Neuronal stem cell (in vitro differentiated cells): ENCODE measurements around the gene ARHGAP22.

Experiments used
- DNase-seq: peaks from one replicate; pipeline ENCODE4 v3.0.0-alpha.2; 2013; ENCODE audit warnings: low spot score
- H2AFZ ChIP-seq: one replicate; pipeline ENCODE4 v1.6.1; 2013; ENCODE audit warnings: mild to moderate bottlenecking, low read length, inconsistent platforms
- H2AK5ac ChIP-seq: 2 replicates; pipeline ENCODE4 v1.6.1; 2013; ENCODE audit warnings: low read depth, mild to moderate bottlenecking, inconsistent platforms, low read length, moderate library complexity, mixed read lengths
- H2BK120ac ChIP-seq: 2 replicates; pipeline ENCODE4 v1.6.1; 2013; ENCODE audit warnings: low read depth, mild to moderate bottlenecking, inconsistent platforms, low read length, moderate library complexity, mixed read lengths
- H2BK12ac ChIP-seq: one replicate; pipeline ENCODE4 v1.6.1; 2013; ENCODE audit warnings: low read length, inconsistent platforms
- H2BK15ac ChIP-seq: 2 replicates; pipeline ENCODE4 v1.6.1; 2013; ENCODE audit warnings: mild to moderate bottlenecking, low read length, inconsistent platforms, mixed read lengths
- H2BK5ac ChIP-seq: one replicate; pipeline ENCODE4 v1.6.1; 2013; ENCODE audit warnings: inconsistent platforms, mild to moderate bottlenecking, low read length, moderate library complexity
- H3K14ac ChIP-seq: one replicate; pipeline ENCODE4 v1.6.1; 2013; ENCODE audit warnings: low read length, inconsistent platforms
- H3K18ac ChIP-seq: 2 replicates; pipeline ENCODE4 v1.6.1; 2013; ENCODE audit warnings: low read length, inconsistent platforms
- H3K23ac ChIP-seq: 2 replicates; pipeline ENCODE4 v1.6.1; 2013; ENCODE audit warnings: low read depth, mild to moderate bottlenecking, mixed read lengths, low read length, inconsistent platforms; ENCODE audit not compliant: poor library complexity
- H3K27ac ChIP-seq: replicated peaks from 3 replicates; pipeline ENCODE4 v1.5.1; 2013; ENCODE audit warnings: low read length, inconsistent platforms
- H3K27me3 ChIP-seq, 3 experiments: 2 replicates each; pipeline ENCODE4 v1.6.1; 2013; ENCODE audit warnings: low read length in 3 of 3, mild to moderate bottlenecking in 2 of 3, inconsistent platforms in 1 of 3, low read depth in 1 of 3, mixed read lengths in 1 of 3, moderate library complexity in 1 of 3; ENCODE audit not compliant: control insufficient read depth in 3 of 3, insufficient read depth in 3 of 3
- H3K36me3 ChIP-seq, 2 donors: replicated peaks in 1 of 2; 2 replicates each; pipeline ENCODE4 v1.6.1; 2013; ENCODE audit warnings: low read length in 2 of 2; ENCODE audit not compliant: control insufficient read depth in 2 of 2, insufficient read depth in 2 of 2
- H3K4ac ChIP-seq: 2 replicates; pipeline ENCODE4 v1.6.1; 2013; ENCODE audit warnings: inconsistent platforms, mild to moderate bottlenecking, low read length, moderate library complexity
- H3K4me1 ChIP-seq, 2 donors: 1 replicate in 1 of 2; 2 replicates in 1 of 2; pipeline ENCODE4 v1.6.1; 2013; ENCODE audit warnings: low read length in 2 of 2, low read depth in 1 of 2; ENCODE audit not compliant: control insufficient read depth in 2 of 2, insufficient read depth in 1 of 2
- H3K4me2 ChIP-seq: one replicate; pipeline ENCODE4 v1.6.1; 2013; ENCODE audit warnings: mild to moderate bottlenecking, low read length, inconsistent platforms; ENCODE audit not compliant: insufficient read depth, poor library complexity, severe bottlenecking
- H3K4me3 ChIP-seq, 2 donors: 2 replicates each; pipeline ENCODE4 v1.5.1; 2013; ENCODE audit warnings: low read length in 2 of 2, mild to moderate bottlenecking in 2 of 2, inconsistent platforms in 1 of 2, moderate library complexity in 1 of 2
- H3K79me1 ChIP-seq: one replicate; pipeline ENCODE4 v1.6.1; 2013; ENCODE audit warnings: low read depth, mild to moderate bottlenecking, inconsistent platforms, low read length, moderate library complexity
- H3K9ac ChIP-seq: one replicate; pipeline ENCODE4 v1.6.1; 2013; ENCODE audit warnings: mild to moderate bottlenecking, low read depth, low read length, inconsistent platforms; ENCODE audit not compliant: poor library complexity
- H3K9me3 ChIP-seq, 2 donors: replicated peaks in 1 of 2; 2 replicates each; pipeline versions ENCODE3 to v1.6.1; 2013; ENCODE audit warnings: low read length in 2 of 2, mild to moderate bottlenecking in 2 of 2, inconsistent platforms in 1 of 2, low read depth in 1 of 2, mixed read lengths in 1 of 2, moderate library complexity in 1 of 2; ENCODE audit not compliant: control insufficient read depth in 2 of 2, insufficient read depth in 1 of 2
- H4K8ac ChIP-seq: one replicate; pipeline ENCODE4 v1.6.1; 2013; ENCODE audit warnings: low read depth, mild to moderate bottlenecking, inconsistent platforms, low read length, moderate library complexity
- H4K91ac ChIP-seq: one replicate; pipeline ENCODE4 v1.6.1; 2013; ENCODE audit warnings: low read length, low read depth, mild to moderate bottlenecking, inconsistent platforms; ENCODE audit not compliant: poor library complexity
- WGBS, 2 donors: extraction: QIAGEN DNeasy Blood & Tissue Kit; methylation state at CpG; one replicate each; pipeline ENCODE4 v1.1.7; 2013; ENCODE audit warnings: missing lambda C conversion rate in 2 of 2, mixed read lengths in 1 of 2; ENCODE audit not compliant: insufficient read length in 2 of 2, insufficient replicate concordance in 1 of 2; ENCODE audit errors: extremely low coverage in 2 of 2; 5-methylcytosine and 5-hydroxymethylcytosine counted together

ARHGAP22 gene

GRCh38 chr10:48449501-48450232 lies 155.2 kb downstream of the ARHGAP22 start:
- Histone ChIP-seq H3K36me3 (no peaks in the 10 kb centered on the region), H3K79me1 (peaks cover 2% of the 10 kb centered on the region), H3K4me3 (no peak overlapping the region), H3K27me3 (no peaks in the 10 kb centered on the region), H3K4me2 (no peak overlapping the region), H4K91ac (no peak overlapping the region), H3K4me1 (peaks cover 0 to 9% of the 10 kb centered on the region in 2 donors), H2AK5ac (peak overlapping the region; percentile 21), H2BK12ac (peak overlapping the region; percentile 73), H2AFZ (no peak overlapping the region), H3K9ac (peak overlapping the region; percentile 70), H4K8ac (no peak overlapping the region), H3K14ac (peak overlapping the region; percentile 39), H3K9me3 (no peaks in the 10 kb centered on the region), H2BK15ac (no peak overlapping the region), H3K18ac (peak overlapping the region; percentile 57), H3K4ac (no peak overlapping the region), H3K23ac (peak overlapping the region; percentile 80), H3K27ac (no peak overlapping the region), H2BK120ac (no peak overlapping the region), H2BK5ac (peak overlapping the region; percentile 82)
- no CpG with 5 or more reads among the region's 19 CpGs for WGBS, 2 donors
- no peak for DNase-seq

- Histone ChIP-seq H2AFZ (no peak overlapping the region), H3K27ac (no peak overlapping the region), H2BK120ac (no peak overlapping the region), H2BK15ac (no peak overlapping the region), H2AK5ac (no peak overlapping the region), H4K8ac (no peak overlapping the region), H3K4me2 (no peak overlapping the region), H2BK12ac (no peak overlapping the region), H3K14ac (no peak overlapping the region), H3K18ac (no peak overlapping the region), H3K36me3 (no peaks in the 10 kb centered on the region), H3K4me3 (no peak overlapping the region), H2BK5ac (no peak overlapping the region), H3K9me3 (no peaks in the 10 kb centered on the region), H3K79me1 (peaks cover under 1% of the 10 kb centered on the region), H3K4me1 (peaks cover 0 to 14% of the 10 kb centered on the region in 2 donors), H3K27me3 (no peaks in the 10 kb centered on the region), H3K4ac (no peak overlapping the region), H4K91ac (no peak overlapping the region), H3K23ac (no peak overlapping the region), H3K9ac (no peak overlapping the region)
- no peak for DNase-seq
- WGBS, 2 donors = no CpG with 5 or more reads among the region's 4 CpGs
Observed at GRCh38 chr10:48448796-48449195, 156.1 kb downstream of the ARHGAP22 start.

GRCh38 chr10:48447356-48448215 lies 157.3 kb downstream of the ARHGAP22 start:
- no peak overlapping the region for H3K9ac ChIP-seq
- H2BK12ac ChIP-seq = no peak overlapping the region
- H2AK5ac ChIP-seq = peak overlapping the region; percentile 63
- no CpG with 5 or more reads among the region's 11 CpGs for WGBS, 2 donors
- no peak overlapping the region for H3K4me2 ChIP-seq
- no peak overlapping the region for H3K4me3 ChIP-seq
- H3K14ac ChIP-seq = no peak overlapping the region
- peak overlapping the region; percentile 71 for H2BK15ac ChIP-seq
- no peak overlapping the region for H3K27ac ChIP-seq
- no peaks in the 10 kb centered on the region for H3K9me3 ChIP-seq
- H2BK5ac ChIP-seq = peak overlapping the region; percentile 53
- peaks cover 0 to 16% of the 10 kb centered on the region in 2 donors for H3K4me1 ChIP-seq
- H3K27me3 ChIP-seq = no peaks in the 10 kb centered on the region
- no peak overlapping the region for H2AFZ ChIP-seq
- H3K18ac ChIP-seq = no peak overlapping the region
- no peaks in the 10 kb centered on the region for H3K36me3 ChIP-seq
- no peaks in the 10 kb centered on the region for H3K79me1 ChIP-seq
- H3K4ac ChIP-seq = no peak overlapping the region
- peak overlapping the region; percentile 85 for H3K23ac ChIP-seq
- H4K91ac ChIP-seq = no peak overlapping the region
- peak overlapping the region; percentile 72 for H2BK120ac ChIP-seq
- no peak for DNase-seq
- no peak overlapping the region for H4K8ac ChIP-seq

GRCh38 chr10:48446785-48447184 lies 158.1 kb downstream of the ARHGAP22 start:
- no peak overlapping the region for H3K14ac ChIP-seq

More at GRCh38 chr10:48446785-48447184, 158.1 kb downstream of the ARHGAP22 start:
- Histone ChIP-seq H3K23ac (peak overlapping the region; percentile 43), H3K9me3 (no peaks in the 10 kb centered on the region), H3K36me3 (peaks cover 0 to under 1% of the 10 kb centered on the region in 2 donors), H3K27ac (no peak overlapping the region), H2BK12ac (peak overlapping the region; percentile 4), H3K79me1 (no peaks in the 10 kb centered on the region), H4K8ac (no peak overlapping the region), H3K27me3 (no peaks in the 10 kb centered on the region), H2BK120ac (no peak overlapping the region), H4K91ac (no peak overlapping the region), H3K4me3 (peak overlapping the region in 1 of 2 donors; percentile 10), H3K9ac (no peak overlapping the region), H2BK5ac (peak overlapping the region; percentile 53), H2AK5ac (peak overlapping the region; percentile 46), H3K4me2 (no peak overlapping the region), H3K4ac (peak overlapping the region; percentile 37), H2AFZ (no peak overlapping the region), H2BK15ac (peak overlapping the region; percentile 71), H3K18ac (peak overlapping the region; percentile 8), H3K4me1 (peaks cover 0 to 16% of the 10 kb centered on the region in 2 donors)
- no peak for DNase-seq
- no CpG with 5 or more reads among the region's 7 CpGs for WGBS, 2 donors
